Astrocyte (in vitro differentiated cells and primary cell): ENCODE results near the gene HNRNPA2B1.

Experiments used
- CTCF ChIP-seq: IDR thresholded peaks from 2 replicates; pipeline ENCODE4 v1.5.1; 2011; ENCODE audit warnings: low read depth, mild to moderate bottlenecking, inconsistent platforms, low read length, moderate library complexity; ENCODE audit not compliant: insufficient read depth
- EZH2 ChIP-seq: IDR thresholded peaks from 2 replicates; pipeline ENCODE4 v1.6.1; 2012; ENCODE audit warnings: mild to moderate bottlenecking, low read length, inconsistent platforms; ENCODE audit not compliant: insufficient read depth

GRCh38 chr7:26178272-26178960 is 22.1 kb downstream of the HNRNPA2B1 start:
- no peak for TF ChIP-seq CTCF
- TF ChIP-seq EZH2 = no peak
